Liver (tissue), 9 donors: ENCODE data around the gene ZNF518B. TPM values are rescaled to one million over a fixed set of nuclear protein-coding genes. Genes with fewer than 3 reads are reported as not detected.

ENCODE experiments used
- DNase-seq: peaks from one replicate; pipeline ENCODE4 v3.0.0-alpha.2; 2017; ENCODE audit warnings: low spot score
- H3K27ac ChIP-seq, 2 donors: one replicate each; pipeline ENCODE4 v1.7.0; 2013; ENCODE audit warnings: inconsistent platforms in 2 of 2, low read length in 2 of 2, control low read depth in 1 of 2, low read depth in 1 of 2, mild to moderate bottlenecking in 1 of 2
- H3K27me3 ChIP-seq, 4 donors: one replicate each; pipeline versions ENCODE4 v1.6.1 to v1.7.0; 2013; ENCODE audit warnings: low read length in 3 of 4, inconsistent platforms in 1 of 4, mild to moderate bottlenecking in 1 of 4, moderate library complexity in 1 of 4; ENCODE audit not compliant: control insufficient read depth in 4 of 4, insufficient read depth in 4 of 4
- H3K36me3 ChIP-seq, 4 donors: one replicate each; pipeline versions ENCODE4 v1.6.1 to v1.7.0; 2013; ENCODE audit warnings: low read length in 3 of 4, mild to moderate bottlenecking in 3 of 4, low read depth in 1 of 4, moderate library complexity in 1 of 4; ENCODE audit not compliant: control insufficient read depth in 4 of 4, insufficient read depth in 3 of 4
- H3K4me1 ChIP-seq, 4 donors: one replicate each; pipeline versions ENCODE4 v1.6.1 to v1.7.0; 2013; ENCODE audit warnings: low read length in 3 of 4, mild to moderate bottlenecking in 3 of 4, moderate library complexity in 1 of 4; ENCODE audit not compliant: control insufficient read depth in 4 of 4, insufficient read depth in 4 of 4
- H3K4me3 ChIP-seq, 3 donors: one replicate each; pipeline versions ENCODE4 v1.6.1 to v1.7.0; 2013; ENCODE audit warnings: low read length in 3 of 3, control low read depth in 1 of 3, low read depth in 1 of 3, mild to moderate bottlenecking in 1 of 3
- H3K9ac ChIP-seq, 2 donors: one replicate each; pipeline ENCODE4 v1.7.0; 2013; ENCODE audit warnings: low read length in 2 of 2, mild to moderate bottlenecking in 2 of 2, moderate library complexity in 2 of 2, control low read depth in 1 of 2, low read depth in 1 of 2
- H3K9me3 ChIP-seq, 4 donors: one replicate each; pipeline versions ENCODE4 v1.6.1 to v1.7.0; 2013; ENCODE audit warnings: low read length in 3 of 4; ENCODE audit not compliant: control insufficient read depth in 4 of 4
- EGR1 ChIP-seq, 2 donors: IDR thresholded peaks; 2 replicates each; pipeline ENCODE4 v1.6.1; 2016 to 2018; ENCODE audit warnings: antibody characterized with exemption in 2 of 2, low read depth in 2 of 2
- FOXA1 ChIP-seq: IDR thresholded peaks from 2 replicates; pipeline ENCODE4 v1.6.1; 2016; ENCODE audit warnings: antibody characterized with exemption
- FOXA2 ChIP-seq: IDR thresholded peaks from 2 replicates; pipeline ENCODE4 v1.6.1; 2016; ENCODE audit warnings: antibody characterized with exemption
- GABPA ChIP-seq, 2 donors: IDR thresholded peaks in 1 of 2; conservative IDR thresholded peaks in 1 of 2; 2 replicates each; pipeline ENCODE4 v1.6.1; 2016; ENCODE audit warnings: antibody characterized with exemption in 2 of 2, mild to moderate bottlenecking in 1 of 2, moderate library complexity in 1 of 2
- HNF4A ChIP-seq, 2 donors: conservative IDR thresholded peaks; 2 replicates each; pipeline ENCODE4 v1.6.1; 2016; ENCODE audit warnings: antibody characterized with exemption in 2 of 2, mild to moderate bottlenecking in 2 of 2
- HNF4G ChIP-seq: IDR thresholded peaks from 2 replicates; pipeline ENCODE4 v1.6.1; 2016; ENCODE audit warnings: antibody characterized with exemption
- JUND ChIP-seq, 2 donors: IDR thresholded peaks; 2 replicates each; pipeline ENCODE4 v1.6.1; 2016; ENCODE audit warnings: antibody characterized with exemption in 2 of 2
- MAX ChIP-seq: IDR thresholded peaks from 2 replicates; pipeline ENCODE4 v1.6.1; 2016; ENCODE audit warnings: antibody characterized with exemption
- NR2F2 ChIP-seq: IDR thresholded peaks from 2 replicates; pipeline ENCODE4 v1.6.1; 2016; ENCODE audit warnings: antibody characterized with exemption
- RAD21 ChIP-seq, 2 donors: IDR thresholded peaks; 2 replicates each; pipeline ENCODE4 v1.6.1; 2016; ENCODE audit warnings: antibody characterized with exemption in 2 of 2, mild to moderate bottlenecking in 2 of 2
- RXRA ChIP-seq, 2 donors: IDR thresholded peaks; 2 replicates each; pipeline ENCODE4 v1.6.1; 2017 to 2018; ENCODE audit warnings: antibody characterized with exemption in 2 of 2, mild to moderate bottlenecking in 1 of 2
- SP1 ChIP-seq: IDR thresholded peaks from 2 replicates; pipeline ENCODE4 v1.6.1; 2018; ENCODE audit warnings: antibody characterized with exemption, mild to moderate bottlenecking
- TAF1 ChIP-seq: conservative IDR thresholded peaks from 2 replicates; pipeline ENCODE4 v1.6.1; 2016; ENCODE audit warnings: antibody characterized with exemption, mild to moderate bottlenecking
- YY1 ChIP-seq: IDR thresholded peaks from 2 replicates; pipeline ENCODE4 v1.6.1; 2016; ENCODE audit warnings: antibody characterized with exemption, mild to moderate bottlenecking
- WGBS: extraction: QIAGEN DNeasy Blood & Tissue Kit; methylation state at CpG from one replicate; pipeline ENCODE4 v1.1.7; 2013; 5-methylcytosine and 5-hydroxymethylcytosine counted together
- polyA plus RNA-seq, 2 donors: library from polyadenylated mRNA; stranded (reverse) in 1 of 2; unstranded in 1 of 2; fragments of 200-250 nt in 1 of 2; fragments of >200 nt in 1 of 2; fragmentation: Nextera tagmentation in 1 of 2; extraction: Ambion mirVana in 1 of 2; gene quantifications; one replicate each; pipeline versions ENCODE4 v1.2.1 to v1.2.3, GENCODE V29; 2013 to 2015
- total RNA-seq, 2 donors: library from RNA; depleted of rRNA; stranded (reverse); fragments of >200 nt; gene quantifications; one replicate each; pipeline ENCODE4 v1.2.3, GENCODE V29; 2014
- TF ChIP-seq, protein P1 (sequence below): IDR thresholded peaks from 2 replicates; pipeline ENCODE4 v1.6.1; 2016; ENCODE audit warnings: antibody characterized with exemption
- TF ChIP-seq, protein P2 (sequence below): IDR thresholded peaks from 2 replicates; pipeline ENCODE4 v1.6.1; 2016; ENCODE audit warnings: antibody characterized with exemption
- TF ChIP-seq, protein P3 (sequence below): fragments of 150-350 bp; IDR thresholded peaks from 2 replicates; pipeline ENCODE4 v1.5.1; 2017; ENCODE audit warnings: improper control_type of control experiment, low read depth, low read length; ENCODE audit not compliant: missing input control
- TF ChIP-seq, protein P4 (sequence below): IDR thresholded peaks from 2 replicates; pipeline ENCODE4 v1.6.1; 2016; ENCODE audit warnings: antibody characterized with exemption, mild to moderate bottlenecking
- donor health status: healthy.
- donor health status: healthy.
- donor health status: healthy.
- donor health status: healthy.
- donor health status: healthy.

ZNF518B gene
- total and polyA plus RNA-seq, 4 donors: 1.4 to 15.0 (median 6.9) TPM

- Histone ChIP-seq H3K9me3 (no peaks in the 10 kb centered on the region), H3K9ac (no peak overlapping the region), H3K4me3 (no peak overlapping the region), H3K27me3 (peaks cover 0 to 4% (median 0%) of the 10 kb centered on the region in 4 donors), H3K27ac (no peak overlapping the region), H3K4me1 (peaks cover 0 to 11% (median 3%) of the 10 kb centered on the region in 4 donors), H3K36me3 (peaks cover 0 to 13% (median 6%) of the 10 kb centered on the region in 4 donors)
- TF ChIP-seq, protein P1, sequence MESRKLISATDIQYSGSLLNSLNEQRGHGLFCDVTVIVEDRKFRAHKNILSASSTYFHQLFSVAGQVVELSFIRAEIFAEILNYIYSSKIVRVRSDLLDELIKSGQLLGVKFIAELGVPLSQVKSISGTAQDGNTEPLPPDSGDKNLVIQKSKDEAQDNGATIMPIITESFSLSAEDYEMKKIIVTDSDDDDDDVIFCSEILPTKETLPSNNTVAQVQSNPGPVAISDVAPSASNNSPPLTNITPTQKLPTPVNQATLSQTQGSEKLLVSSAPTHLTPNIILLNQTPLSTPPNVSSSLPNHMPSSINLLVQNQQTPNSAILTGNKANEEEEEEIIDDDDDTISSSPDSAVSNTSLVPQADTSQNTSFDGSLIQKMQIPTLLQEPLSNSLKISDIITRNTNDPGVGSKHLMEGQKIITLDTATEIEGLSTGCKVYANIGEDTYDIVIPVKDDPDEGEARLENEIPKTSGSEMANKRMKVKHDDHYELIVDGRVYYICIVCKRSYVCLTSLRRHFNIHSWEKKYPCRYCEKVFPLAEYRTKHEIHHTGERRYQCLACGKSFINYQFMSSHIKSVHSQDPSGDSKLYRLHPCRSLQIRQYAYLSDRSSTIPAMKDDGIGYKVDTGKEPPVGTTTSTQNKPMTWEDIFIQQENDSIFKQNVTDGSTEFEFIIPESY: no peak
- TF ChIP-seq JUND (IDR thresholded peaks at IDR 0.05): no peak
- no peak for TF ChIP-seq FOXA2
- TF ChIP-seq TAF1: no peak
- no peak for TF ChIP-seq FOXA1
- no peak for TF ChIP-seq MAX
- TF ChIP-seq RXRA (IDR thresholded peaks at IDR 0.05): no peak
- TF ChIP-seq EGR1 (IDR thresholded peaks at IDR 0.05; ENCODE audit: low read depth in 2 of 2): no peak
- TF ChIP-seq HNF4A (conservative IDR thresholded peaks at IDR 0.05): no peak
- TF ChIP-seq GABPA (IDR thresholded peaks at IDR 0.05 in 1 of 2, conservative IDR thresholded peaks at IDR 0.05 in 1 of 2): no peak
- TF ChIP-seq, protein P2, sequence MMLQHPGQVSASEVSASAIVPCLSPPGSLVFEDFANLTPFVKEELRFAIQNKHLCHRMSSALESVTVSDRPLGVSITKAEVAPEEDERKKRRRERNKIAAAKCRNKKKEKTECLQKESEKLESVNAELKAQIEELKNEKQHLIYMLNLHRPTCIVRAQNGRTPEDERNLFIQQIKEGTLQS: no peak
- no peak for TF ChIP-seq YY1
- TF ChIP-seq SP1: no peak
- TF ChIP-seq HNF4G: no peak
- TF ChIP-seq NR2F2: no peak
- TF ChIP-seq RAD21 (IDR thresholded peaks at IDR 0.05): no peak
- TF ChIP-seq, protein P3, sequence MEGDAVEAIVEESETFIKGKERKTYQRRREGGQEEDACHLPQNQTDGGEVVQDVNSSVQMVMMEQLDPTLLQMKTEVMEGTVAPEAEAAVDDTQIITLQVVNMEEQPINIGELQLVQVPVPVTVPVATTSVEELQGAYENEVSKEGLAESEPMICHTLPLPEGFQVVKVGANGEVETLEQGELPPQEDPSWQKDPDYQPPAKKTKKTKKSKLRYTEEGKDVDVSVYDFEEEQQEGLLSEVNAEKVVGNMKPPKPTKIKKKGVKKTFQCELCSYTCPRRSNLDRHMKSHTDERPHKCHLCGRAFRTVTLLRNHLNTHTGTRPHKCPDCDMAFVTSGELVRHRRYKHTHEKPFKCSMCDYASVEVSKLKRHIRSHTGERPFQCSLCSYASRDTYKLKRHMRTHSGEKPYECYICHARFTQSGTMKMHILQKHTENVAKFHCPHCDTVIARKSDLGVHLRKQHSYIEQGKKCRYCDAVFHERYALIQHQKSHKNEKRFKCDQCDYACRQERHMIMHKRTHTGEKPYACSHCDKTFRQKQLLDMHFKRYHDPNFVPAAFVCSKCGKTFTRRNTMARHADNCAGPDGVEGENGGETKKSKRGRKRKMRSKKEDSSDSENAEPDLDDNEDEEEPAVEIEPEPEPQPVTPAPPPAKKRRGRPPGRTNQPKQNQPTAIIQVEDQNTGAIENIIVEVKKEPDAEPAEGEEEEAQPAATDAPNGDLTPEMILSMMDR: no peak
- TF ChIP-seq, protein P4, sequence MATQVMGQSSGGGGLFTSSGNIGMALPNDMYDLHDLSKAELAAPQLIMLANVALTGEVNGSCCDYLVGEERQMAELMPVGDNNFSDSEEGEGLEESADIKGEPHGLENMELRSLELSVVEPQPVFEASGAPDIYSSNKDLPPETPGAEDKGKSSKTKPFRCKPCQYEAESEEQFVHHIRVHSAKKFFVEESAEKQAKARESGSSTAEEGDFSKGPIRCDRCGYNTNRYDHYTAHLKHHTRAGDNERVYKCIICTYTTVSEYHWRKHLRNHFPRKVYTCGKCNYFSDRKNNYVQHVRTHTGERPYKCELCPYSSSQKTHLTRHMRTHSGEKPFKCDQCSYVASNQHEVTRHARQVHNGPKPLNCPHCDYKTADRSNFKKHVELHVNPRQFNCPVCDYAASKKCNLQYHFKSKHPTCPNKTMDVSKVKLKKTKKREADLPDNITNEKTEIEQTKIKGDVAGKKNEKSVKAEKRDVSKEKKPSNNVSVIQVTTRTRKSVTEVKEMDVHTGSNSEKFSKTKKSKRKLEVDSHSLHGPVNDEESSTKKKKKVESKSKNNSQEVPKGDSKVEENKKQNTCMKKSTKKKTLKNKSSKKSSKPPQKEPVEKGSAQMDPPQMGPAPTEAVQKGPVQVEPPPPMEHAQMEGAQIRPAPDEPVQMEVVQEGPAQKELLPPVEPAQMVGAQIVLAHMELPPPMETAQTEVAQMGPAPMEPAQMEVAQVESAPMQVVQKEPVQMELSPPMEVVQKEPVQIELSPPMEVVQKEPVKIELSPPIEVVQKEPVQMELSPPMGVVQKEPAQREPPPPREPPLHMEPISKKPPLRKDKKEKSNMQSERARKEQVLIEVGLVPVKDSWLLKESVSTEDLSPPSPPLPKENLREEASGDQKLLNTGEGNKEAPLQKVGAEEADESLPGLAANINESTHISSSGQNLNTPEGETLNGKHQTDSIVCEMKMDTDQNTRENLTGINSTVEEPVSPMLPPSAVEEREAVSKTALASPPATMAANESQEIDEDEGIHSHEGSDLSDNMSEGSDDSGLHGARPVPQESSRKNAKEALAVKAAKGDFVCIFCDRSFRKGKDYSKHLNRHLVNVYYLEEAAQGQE: no peak
- DNase-seq: no peak
- 96% methylated on average over 2 of the region's 2 CpGs for WGBS
These were observed 2.1 kb downstream of the ZNF518B start for GRCh38 chr4:10455133-10455532.
